GM10248 (cell line): ENCODE data around the gene FYB1.

ENCODE experiments used
- CTCF ChIA-PET: fragments of 300-600 bp; sonication (Branson Sonifier 250); formaldehyde crosslinking; extraction: SDS; loops from one replicate; lab custom pipeline; 2021; ENCODE audit warnings: antibody characterized with exemption; lab: Yijun Ruan, JAX
- POLR2A ChIA-PET: fragments of 350-650 bp; sonication (Branson Sonifier 250); formaldehyde crosslinking; extraction: SDS; loops from one replicate; lab custom pipeline; 2020; ENCODE audit warnings: antibody characterized with exemption; lab: Yijun Ruan, JAX
- DNase-seq: peaks from one replicate; pipeline ENCODE4 v3.0.0; 2012; ENCODE audit errors: extremely low spot score
- TF ChIP-seq, protein P1 (sequence below): IDR thresholded peaks from 2 replicates; pipeline ENCODE4 v1.5.1; 2012; ENCODE audit warnings: mild to moderate bottlenecking, low read depth; ENCODE audit errors: extremely low read depth, missing control alignments, control extremely low read depth

FYB1 gene

DNA sequence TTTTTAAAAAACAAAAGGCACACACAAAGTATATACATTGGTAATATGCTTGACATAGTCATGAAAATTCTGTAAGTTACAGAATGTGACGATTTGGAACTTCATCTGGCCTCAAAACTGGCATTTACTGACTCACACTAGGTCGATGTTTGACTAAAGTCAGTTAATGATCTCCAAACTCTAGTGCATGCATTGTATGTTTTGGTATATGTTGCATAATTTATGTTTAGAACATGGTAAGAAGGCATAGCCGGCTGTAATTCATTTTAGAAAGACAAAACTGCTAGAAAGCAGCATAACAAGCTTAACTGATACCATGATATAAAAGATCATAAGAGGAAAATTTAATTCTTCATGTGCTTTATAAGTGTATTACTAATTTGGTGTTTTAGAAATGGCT is 86.6 kb downstream of the FYB1 start:
- POLR2A ChIA-PET = no interaction called here
- CTCF ChIA-PET = no interaction called here
- no peak for DNase-seq
- TF ChIP-seq, protein P1, sequence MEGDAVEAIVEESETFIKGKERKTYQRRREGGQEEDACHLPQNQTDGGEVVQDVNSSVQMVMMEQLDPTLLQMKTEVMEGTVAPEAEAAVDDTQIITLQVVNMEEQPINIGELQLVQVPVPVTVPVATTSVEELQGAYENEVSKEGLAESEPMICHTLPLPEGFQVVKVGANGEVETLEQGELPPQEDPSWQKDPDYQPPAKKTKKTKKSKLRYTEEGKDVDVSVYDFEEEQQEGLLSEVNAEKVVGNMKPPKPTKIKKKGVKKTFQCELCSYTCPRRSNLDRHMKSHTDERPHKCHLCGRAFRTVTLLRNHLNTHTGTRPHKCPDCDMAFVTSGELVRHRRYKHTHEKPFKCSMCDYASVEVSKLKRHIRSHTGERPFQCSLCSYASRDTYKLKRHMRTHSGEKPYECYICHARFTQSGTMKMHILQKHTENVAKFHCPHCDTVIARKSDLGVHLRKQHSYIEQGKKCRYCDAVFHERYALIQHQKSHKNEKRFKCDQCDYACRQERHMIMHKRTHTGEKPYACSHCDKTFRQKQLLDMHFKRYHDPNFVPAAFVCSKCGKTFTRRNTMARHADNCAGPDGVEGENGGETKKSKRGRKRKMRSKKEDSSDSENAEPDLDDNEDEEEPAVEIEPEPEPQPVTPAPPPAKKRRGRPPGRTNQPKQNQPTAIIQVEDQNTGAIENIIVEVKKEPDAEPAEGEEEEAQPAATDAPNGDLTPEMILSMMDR = no peak

GRCh38 chr5:39132128-39132447 is 87.3 kb downstream of the FYB1 start:
- CTCF ChIA-PET = no interaction called here
- POLR2A ChIA-PET = no interaction called here
- no peak for DNase-seq
- TF ChIP-seq, protein P1 = no peak

GRCh38 chr5:39131210-39132127 is 87.9 kb downstream of the FYB1 start:
- TF ChIP-seq, protein P1 = no peak
- no peak for DNase-seq
- ChIA-PET POLR2A (no interaction called here), CTCF (no interaction called here)

- POLR2A ChIA-PET = no interaction called here
Observed at GRCh38 chr5:39130716-39131115, 88.6 kb downstream of the FYB1 start.

DNA sequence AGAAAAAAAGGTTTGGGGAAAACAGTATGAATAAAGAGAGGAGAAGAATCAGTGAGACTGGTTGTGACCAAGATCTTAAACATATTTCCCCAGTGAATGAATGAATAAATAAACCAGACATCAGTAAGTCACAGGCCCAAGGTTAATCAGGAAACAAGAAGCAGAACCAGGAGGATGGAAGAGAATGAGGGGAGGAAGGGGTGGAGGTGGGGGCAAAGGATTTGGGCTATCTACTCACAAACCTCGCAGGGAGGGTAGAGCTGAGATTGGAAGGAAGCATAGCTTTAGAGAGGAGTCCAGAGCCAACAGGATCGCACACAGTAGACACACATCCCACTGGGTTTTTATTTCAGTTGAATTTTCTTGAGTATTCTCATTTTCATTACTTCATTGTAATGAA is 97.4 kb downstream of the FYB1 start:
- ChIA-PET POLR2A (no interaction called here), CTCF (no interaction called here)
- DNase-seq = no peak

More at GRCh38 chr5:39130716-39131115, 88.6 kb downstream of the FYB1 start:
- CTCF ChIA-PET = no interaction called here
- TF ChIP-seq, protein P1 = no peak
- no peak for DNase-seq

DNA sequence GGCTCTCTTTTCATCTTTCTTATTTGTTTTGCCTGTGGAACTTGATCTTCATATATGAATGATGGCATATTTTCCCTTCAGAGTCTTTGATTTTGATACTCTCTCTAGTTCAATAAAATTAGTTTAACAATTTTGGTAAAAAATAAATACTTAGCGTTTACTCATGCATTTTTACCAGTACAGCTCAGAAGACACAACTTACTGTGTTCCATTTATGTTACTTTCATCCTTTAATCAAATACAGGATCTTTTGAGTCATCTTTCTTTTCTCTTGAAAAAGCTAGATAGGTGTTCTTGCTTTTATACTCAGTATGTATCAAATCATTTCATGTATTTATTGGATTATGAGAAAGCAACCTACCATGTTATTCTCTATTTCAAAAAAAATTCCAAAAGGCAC is 98.0 kb downstream of the FYB1 start:
- no peak for DNase-seq
- ChIA-PET CTCF (interaction anchor here (1.1 to 1.2 kb wide), 2 partner anchors 12 to 14 kb away, joined by 3 read pairs; no protein-coding TSS in a partner anchor), POLR2A (no interaction called here)
- TF ChIP-seq, protein P1 = no peak

More for the DNA sequence above, 97.4 kb downstream of the FYB1 start:
- TF ChIP-seq, protein P1 = no peak
